Ramos (cell line): ENCODE measurements around the gene ARSB.
"Not testable (repeated sequence)": the region's sequence is repeated elsewhere in the genome, so short reads cannot be mapped to it uniquely, and the experiment has no call there.

Experiments
- in situ Hi-C: fragments of 300-500 bp; cut with MboI; formaldehyde crosslinking; loops from one replicate; pipeline ENCODE4 v1.14.3; 2022; ENCODE audit warnings: low sequenced_read_pairs; ENCODE audit not compliant: unreplicated experiment

Gene ARSB

DNA sequence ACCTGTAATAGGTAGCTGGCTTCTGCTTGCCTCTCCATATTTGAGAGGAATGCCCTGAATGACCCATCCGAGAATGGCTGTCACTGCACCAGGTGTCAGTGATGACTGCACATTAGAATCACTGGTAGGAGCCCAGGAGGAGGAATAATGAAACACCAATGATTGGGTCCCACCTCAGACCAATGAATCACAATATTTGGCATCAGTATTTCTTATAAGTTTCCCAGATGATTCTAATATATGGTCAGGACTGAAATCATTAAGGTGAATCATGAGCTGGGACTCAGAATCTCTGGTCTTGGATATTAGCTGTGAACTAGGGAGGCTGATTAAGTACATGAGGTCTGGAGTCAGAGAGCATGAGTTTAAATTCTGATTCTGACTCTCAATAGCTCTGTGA lies 23.4 kb downstream of the ARSB start:
- in situ Hi-C loops = no loop called here

DNA sequence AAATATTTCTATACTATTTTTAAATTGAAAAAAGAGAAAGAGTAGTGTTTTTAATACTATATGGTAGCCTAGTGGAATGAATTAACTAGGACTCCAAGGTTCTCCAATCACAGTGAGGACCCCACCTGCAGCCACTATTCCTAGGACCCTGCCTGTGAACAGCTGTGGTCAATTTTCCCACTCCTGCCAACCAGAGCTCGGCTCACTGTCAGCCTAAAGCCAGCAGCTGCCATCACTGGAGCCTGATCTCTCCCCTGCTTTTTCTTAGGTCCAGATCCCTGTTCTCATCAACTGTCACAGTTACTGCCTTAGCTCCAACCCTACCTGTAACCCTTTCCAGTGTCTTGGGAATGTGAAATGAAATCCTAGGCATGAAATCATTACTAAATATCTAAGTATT lies 25.3 kb downstream of the ARSB start:
- in situ Hi-C loops = no loop called here

DNA sequence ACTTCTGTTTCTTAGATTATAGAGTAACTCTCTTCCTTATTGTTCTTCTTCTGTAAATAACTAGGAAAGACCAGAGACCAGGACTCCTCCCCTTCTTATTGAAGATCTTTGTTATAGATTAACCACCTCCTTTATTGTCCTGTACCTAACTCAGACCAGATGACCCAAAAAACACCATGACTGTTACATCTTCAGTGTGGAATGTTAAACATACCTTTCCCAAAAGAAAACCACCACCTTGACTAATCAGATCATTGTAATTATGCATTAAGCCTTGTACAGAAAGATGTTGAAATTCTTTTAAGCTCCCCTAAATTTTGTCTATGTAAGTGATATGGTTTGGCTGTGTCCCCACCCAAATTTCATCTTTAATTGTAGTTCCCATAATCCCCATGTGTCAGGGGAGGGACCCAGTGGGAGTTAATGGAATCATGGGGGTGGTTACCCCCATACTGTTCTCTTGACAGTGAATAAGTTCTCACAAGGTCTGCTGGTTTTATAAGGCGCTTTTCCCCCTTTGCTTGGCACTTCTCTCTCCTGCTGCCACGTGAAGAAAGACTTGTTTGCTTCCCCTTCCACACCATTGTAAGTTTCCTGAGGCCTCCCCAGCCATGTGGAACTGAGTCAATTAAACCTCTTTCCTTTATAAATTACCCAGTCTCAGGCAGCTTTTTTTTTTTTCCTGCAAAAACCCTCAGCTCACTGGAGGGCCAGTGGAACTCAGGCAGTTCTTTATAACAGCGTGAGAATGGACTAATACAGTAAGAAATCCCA lies 26.3 kb downstream of the ARSB start:
- in situ Hi-C loops = no loop called here

DNA sequence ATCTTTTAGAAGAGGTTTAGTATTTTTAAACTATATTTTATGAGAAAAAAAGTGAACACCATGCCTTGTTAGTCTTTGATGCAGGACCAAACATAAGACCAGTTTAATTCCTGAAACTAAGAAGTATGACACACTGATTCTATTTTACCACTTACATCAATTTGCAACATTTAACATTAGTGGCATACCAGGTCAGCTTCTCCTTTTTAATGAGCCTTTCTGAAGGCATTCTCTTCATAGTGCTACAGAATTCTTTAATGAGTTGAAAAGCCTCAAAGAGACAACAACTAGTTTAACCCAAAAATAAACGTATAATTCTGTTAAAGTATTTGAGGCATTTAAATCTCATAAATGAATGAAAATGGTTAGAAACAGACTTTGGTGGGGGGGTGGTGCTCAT lies 28.2 kb downstream of the ARSB start:
- in situ Hi-C loops = no loop called here

DNA sequence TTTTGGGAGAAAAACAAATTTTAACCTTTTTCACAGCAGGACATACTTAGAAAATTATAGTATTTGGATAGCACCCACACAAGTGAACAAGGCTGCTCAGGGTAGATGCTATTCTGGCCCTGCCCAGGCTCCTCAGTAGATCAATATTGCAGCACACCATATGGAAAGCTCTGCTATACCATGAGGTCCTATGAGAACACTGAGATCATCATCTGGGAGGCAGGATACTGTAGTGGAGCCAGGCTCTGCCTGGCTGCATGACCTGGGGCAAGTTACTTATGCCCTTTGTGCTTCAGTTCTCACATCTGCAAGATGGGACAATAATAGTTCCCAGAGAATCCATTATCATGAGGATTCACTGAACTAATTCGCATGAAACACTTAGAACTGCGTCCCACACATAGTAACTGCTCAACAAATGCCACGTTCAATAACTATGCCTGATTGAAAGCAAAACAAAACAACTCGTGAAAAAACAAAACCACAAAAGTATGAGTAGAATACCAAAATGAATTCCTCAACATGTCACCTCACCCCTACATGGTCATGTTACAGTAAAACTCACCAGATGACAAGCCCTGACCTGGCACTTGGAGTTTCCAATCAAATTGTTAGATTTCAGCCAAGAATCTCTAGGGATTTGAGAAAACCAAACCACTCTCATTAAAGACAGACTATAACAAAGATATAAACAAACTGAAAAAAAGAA lies 31.9 kb downstream of the ARSB start:
- in situ Hi-C loops = no loop called here

DNA sequence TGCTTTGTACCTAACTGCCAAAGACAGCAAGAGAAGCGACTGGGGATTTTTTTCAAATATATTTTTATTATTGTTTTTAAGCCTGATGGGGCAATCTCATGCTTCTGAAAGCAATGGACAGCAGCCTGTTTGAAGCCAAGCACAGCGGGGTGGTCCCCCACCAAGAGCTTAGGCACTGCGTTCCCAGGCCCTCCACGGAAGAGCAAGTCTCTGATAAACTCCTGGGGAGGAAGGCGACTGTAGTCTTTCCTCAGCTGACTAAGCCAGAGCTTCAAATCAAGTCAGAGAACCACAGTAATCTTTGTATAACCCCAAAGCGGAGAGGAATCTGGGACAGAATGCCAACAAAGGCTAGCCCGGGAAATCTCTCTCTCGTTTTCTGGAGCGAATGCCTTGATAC lies 54.4 kb downstream of the ARSB start:
- in situ Hi-C loops = no loop called here

DNA sequence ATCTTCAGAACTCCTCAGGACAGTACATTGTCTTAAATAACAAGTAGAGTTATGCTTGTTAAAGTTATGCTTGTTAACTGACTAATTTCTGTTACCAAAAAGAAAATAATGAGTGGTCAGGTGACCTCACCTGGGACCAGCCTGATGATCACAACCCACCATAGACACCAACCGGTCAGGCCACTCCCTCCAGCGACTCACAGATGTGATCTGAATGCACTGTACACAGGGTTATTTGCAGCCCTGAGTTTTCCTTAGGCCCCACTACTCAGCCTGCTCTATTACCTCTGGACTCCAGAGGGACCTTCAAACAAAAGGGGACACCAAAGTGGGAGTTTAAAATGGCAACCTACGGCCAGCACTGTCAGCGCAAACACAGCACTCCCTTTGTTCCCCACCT lies 55.3 kb downstream of the ARSB start:
- in situ Hi-C loops = no loop called here

DNA sequence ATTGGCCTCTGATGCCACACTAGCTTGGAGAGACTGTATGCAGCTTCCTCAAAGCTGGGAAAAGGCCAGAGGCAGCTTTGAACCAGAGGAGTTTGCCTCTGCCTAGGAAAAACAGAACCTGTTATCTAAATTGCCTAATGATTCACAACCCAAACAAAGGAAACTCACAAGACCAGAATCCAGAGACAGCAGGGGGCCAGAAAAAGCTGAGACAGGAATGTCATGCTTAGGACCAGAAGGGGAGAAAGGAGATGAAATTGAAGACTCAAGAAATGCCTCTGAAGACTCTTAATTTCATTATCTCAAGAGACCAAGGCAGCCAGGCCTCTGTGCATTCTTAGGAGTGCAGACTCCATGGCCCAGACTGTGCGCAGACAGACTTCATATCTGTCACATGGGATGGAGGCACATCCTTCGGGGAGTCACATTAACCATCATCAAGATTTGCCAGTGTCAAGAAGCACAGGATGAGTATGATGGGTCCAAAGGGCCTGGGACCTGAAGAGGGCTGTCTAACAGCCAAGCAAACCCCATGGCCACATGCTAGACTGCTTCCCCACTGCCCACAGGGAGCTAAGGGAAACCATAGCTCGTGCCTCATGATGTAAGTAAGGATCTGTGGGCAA lies 57.3 kb downstream of the ARSB start:
- in situ Hi-C loops = no loop called here

DNA sequence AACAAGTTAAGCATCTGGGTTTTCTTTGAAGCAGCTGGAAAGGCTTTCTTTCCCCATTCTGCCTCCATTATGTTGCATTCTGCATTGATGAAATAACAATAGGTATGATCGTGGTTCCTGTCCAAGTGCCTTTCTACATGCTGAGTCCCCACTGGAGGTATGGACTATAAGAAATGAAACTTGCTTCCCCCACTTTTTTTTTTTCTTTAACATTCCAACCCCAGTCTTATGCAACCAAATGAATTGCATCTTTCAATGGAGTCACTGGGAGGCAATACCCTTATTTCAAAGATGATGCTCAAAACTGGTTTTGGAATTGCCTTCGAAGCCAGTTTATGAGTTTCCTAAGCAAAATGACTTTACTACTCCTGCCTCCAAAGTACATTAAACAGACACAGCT lies 58.9 kb downstream of the ARSB start:
- in situ Hi-C loops = no loop called here

DNA sequence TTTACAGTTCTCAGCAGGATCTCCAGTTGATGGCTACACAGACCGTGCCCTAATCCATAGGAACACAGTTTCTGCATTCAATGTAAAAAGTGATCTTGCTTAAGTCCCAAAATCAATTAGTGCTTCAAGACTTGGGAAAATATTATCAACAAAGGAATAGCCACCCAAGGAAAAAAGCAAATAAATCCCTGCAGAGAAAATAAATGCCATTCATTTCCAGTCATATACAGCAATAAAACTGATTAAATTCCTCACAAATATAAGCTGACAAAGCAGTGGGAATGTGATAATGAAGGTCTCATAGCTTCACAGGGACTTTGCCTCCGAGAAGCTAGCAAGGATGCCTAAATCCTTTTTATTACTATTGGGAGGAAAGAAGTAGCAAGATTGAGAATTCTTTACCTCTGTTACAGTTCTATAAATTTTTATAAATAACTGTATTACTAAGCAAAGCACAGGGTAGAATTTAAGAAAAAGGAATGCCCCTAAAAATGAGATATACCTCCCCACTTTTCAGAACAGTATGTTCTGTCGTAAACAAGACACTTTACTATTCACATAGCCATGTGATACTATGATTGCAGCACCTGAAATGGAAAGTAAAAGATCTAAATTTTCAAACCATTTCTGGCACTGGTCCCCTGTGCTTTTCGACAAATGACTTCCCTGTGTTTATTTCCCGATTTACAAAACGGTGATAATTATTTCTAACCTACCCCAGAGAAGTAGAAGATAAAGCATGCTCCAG lies 59.8 kb downstream of the ARSB start:
- in situ Hi-C loops = no loop called here

DNA sequence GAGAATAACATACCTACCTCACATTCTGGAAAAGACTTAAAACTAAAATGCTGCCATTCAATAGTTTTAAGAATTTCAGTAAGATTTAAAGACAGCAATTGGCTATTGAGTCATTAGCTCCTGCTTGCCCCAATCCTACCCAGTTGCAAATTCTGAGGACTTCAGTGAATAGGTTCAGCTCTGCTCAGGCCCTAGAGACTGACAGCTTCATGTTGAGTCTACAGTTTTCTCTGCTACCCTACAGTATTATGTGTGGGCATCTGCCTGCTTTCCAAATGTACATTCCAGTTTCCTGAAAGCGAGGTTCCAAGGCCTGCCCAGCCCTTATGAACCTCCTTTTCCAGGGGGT lies 61.5 kb downstream of the ARSB start:
- in situ Hi-C loops = no loop called here

DNA sequence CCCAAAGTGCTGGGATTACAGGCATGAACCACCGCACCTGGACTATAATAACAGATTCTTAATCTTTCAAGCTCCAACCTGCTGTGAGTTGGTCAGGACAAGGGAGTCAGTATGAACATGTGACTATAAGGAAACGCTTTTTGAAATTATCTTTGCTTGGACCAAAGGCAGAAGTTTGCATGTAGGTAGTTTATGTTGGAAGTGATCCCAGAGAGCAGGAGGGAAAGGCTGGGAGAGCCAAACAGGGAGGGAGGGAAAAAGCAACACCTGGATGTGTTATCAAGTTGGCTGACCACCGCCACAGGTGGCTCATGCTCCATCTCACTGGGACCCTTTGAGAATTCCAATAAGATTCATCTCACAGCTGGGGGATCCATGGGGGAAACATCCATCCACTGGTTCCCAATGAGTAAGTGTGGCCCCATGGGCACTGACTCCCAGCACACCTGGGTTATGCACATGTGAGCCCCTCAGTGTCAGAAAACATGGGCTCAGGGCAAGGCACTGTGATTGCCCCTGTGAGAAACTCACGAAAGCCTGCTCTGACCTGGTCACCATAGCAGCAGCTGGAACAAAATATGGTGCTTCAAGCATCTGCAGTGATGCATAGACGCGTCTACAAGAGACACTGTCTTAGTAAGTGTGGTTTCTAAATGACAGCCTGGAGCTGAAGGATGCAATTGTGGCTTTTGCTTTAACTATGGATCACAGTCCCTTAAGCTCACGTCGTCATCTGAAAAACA lies 62.1 kb downstream of the ARSB start:
- in situ Hi-C loops = no loop called here

DNA sequence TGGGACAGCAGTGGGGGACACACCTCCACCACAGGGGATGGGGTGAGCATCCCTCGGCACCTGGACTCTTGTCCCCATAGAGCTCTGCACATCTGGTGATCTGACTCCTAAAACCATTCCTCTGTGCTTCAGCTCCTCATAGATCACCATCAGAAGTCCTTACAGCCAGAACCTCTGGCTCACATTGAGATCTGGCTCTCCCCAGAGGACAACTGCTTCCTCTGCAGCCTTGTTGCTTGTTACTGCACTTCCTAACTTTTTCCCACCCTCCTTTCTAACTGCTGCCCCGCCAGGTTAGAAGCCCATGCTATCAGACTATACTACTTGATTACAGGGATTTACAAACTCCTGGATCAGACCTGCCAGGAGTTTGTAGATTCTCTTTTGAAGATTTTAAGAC lies 64.5 kb downstream of the ARSB start:
- in situ Hi-C loops = no loop called here

DNA sequence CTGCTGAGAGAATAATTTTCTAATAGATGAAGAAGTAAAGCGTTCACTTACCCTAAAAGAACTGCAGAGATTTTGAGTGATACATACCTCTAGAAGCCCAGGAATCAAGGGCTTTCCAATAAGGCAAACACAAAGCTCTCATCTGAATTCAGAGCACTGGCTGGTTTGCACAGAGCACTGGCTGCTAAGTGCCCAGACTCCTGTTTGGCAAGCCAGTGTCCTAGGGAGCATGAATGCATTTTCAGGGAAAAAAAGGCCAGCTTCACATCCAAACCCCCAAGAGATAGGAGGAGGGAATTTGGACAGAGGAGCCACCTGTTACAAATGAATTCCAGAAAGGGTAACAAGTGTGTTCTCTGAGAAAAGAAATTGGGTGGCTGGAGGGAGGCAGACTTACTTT lies 65.3 kb downstream of the ARSB start:
- in situ Hi-C loops = no loop called here

DNA sequence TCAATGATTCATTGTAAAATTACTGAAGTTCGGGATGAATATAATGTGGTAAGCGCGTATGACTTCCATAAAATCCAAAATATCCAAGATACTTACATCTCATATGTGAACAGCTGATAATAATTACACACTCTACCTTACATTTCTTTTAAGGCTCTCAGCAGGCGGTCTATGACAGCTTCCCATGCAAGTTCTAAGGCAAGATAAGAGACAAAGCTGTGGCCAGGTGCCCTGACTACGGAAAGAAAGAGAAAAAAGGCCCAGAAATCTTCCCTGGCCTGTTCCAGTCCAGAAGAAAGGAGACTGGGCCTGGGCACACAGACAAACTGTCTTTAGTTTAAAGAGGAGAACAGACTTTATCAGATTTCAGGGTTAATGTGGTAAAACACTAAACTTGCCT lies 69.1 kb downstream of the ARSB start:
- in situ Hi-C loops = no loop called here

DNA sequence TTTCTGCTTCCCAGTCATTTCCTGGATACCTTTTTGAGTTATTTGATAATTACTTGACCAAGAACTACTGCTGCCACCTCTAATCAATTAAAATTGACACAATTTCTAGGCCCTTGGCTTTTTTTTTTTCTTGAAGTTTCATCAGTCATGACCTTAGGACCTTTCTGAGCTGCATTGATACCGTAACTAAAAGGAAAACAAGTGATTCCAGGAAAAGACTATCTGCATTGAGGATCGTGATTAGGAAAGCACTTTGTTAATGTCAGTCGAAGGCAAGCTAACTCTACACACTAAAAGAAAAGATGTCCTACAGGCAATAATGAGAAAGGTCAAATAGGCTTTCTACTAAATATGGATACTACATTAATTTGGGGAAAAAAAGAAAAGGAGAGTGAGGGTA lies 69.9 kb downstream of the ARSB start:
- in situ Hi-C loops = no loop called here

DNA sequence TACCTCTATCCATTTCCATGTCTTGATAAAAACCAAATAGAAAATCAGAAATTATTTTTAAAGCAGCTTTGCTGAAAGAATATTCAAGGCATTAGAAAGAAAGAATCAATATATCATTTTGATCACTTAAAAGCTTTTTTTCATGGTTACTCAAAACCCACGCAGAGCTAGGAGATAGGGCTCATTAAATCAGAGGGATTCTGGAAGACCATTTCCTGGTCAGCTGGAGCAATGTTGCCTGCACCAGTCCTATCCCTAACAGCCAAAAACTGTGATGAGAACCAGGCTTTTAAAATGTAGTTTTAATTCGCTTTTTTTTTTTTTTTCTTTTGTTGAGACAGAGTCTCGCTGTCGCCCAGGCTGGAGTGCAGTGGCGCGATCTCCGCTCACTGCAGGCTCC lies 72.3 kb downstream of the ARSB start:
- in situ Hi-C loops = no loop called here

DNA sequence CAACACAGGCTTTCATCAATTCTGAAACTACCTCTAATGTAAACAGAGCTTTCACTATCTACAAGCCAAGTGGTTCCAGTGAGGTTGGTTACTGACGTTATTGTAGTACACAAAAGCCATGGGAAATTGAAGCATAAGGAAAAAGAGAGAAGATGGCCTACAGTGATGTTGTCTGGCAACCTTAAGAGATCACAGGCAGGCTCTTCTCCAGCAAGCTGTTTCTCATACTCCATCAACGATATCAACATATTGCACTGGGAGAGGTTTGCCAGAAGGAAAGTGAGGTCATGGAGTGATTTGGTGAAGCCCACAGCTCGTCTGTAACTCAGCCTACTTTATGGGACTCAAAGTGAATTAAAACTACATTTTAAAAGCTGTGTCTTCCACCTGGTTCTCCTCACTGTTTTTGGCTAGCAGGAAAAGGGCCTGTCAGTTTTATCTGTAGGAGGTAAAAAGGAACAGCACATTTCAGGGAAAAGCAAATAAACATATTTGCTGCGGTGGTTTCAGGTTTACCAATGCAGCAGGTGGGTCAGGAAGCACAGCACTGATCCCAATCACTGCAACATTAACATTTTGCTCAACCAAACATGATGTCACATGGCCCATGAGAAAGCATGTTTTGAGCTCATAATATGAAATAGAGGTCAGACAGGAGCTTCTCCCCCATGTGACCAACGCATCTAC lies 72.9 kb downstream of the ARSB start:
- in situ Hi-C loops = no loop called here

DNA sequence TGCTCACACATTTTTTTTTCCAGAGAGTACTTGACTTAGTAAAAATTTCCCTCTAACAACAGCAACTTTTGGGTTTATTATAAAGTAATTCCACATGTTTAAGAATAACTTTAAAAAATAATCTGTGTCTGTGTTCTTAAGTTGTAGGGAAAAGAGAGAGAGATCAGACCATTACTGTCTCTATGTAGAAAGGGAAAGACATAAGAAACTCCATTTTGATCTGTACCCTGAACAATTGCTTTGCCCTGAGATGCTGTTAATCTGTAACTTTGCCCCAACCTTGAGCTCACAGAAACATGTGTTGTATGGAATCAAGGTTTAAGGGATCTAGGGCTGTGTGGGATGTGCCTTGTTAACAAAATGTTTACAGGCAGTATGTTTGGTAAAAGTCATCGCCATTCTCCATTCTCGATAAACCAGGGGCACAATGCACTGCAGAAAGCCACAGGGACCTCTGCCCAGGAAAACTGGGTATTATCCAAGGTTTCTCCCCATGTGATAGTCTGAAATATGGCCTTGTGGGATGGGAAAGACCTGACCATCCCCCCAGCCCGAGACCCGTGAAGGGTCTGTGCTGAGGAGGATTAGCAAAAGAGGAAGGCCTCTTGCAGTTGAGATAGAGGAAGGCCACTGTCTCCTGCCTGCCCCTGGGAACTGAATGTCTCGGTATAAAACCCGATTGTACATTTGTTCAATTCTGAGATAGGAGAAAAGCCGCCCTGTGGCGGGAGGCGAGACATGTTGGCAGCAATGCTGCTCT lies 75.7 kb downstream of the ARSB start:
- in situ Hi-C loops = not testable (repeated sequence)
